Fibroblast of lung (primary cell): ENCODE results near the gene LRMDA.

Experiments
- EZH2 ChIP-seq: IDR thresholded peaks from 2 replicates; pipeline ENCODE4 v1.5.1; 2012; ENCODE audit warnings: low read length, control low read depth, mild to moderate bottlenecking; ENCODE audit errors: missing control alignments
- TF ChIP-seq, protein P1 (sequence below), 2 donors: IDR thresholded peaks in 1 of 2; conservative IDR thresholded peaks in 1 of 2; 1 replicate in 1 of 2; 2 replicates in 1 of 2; pipeline ENCODE4 v1.5.1; 2011 to 2012; ENCODE audit warnings: low read length in 2 of 2, control low read depth in 1 of 2, inconsistent platforms in 1 of 2, low read depth in 1 of 2, mild to moderate bottlenecking in 1 of 2

DNA sequence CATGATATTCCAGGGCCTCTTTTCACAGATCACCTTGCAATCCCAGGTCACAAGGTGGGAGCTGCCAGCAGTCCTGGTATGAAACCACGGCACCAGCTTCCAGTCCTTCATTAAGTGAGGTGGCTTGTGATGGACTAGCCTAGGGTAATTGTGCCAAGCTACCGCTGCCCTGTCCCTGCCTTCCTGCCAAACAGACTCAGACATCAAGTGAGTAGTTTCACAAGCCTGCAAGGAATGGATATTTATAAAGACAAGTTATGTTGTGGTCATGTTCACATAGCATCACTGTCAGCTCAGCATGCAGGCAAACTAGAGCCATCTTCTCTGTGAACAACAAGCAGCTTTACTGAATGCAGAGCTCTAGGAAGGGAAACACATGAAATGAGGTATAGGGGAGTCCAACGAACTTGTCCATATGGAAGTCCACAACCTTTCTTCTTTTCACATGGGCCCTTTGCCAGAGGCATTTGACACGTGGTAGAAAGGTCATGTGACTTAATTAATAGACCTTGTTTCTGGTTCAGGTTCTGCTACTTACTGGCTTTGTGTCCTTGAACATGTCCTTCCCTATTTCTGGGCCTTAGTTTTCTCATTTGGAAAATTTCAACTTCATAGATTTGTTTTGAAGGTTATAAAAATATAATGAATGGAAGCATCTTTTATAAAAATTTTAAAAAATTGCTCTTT, 1145.0 kb downstream of the LRMDA start:
- TF ChIP-seq, protein P1, sequence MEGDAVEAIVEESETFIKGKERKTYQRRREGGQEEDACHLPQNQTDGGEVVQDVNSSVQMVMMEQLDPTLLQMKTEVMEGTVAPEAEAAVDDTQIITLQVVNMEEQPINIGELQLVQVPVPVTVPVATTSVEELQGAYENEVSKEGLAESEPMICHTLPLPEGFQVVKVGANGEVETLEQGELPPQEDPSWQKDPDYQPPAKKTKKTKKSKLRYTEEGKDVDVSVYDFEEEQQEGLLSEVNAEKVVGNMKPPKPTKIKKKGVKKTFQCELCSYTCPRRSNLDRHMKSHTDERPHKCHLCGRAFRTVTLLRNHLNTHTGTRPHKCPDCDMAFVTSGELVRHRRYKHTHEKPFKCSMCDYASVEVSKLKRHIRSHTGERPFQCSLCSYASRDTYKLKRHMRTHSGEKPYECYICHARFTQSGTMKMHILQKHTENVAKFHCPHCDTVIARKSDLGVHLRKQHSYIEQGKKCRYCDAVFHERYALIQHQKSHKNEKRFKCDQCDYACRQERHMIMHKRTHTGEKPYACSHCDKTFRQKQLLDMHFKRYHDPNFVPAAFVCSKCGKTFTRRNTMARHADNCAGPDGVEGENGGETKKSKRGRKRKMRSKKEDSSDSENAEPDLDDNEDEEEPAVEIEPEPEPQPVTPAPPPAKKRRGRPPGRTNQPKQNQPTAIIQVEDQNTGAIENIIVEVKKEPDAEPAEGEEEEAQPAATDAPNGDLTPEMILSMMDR (conservative IDR thresholded peaks at IDR 0.05 in 1 of 2, IDR thresholded peaks at IDR 0.05 in 1 of 2; ENCODE audit: low read depth in 1 of 2, low read length in 2 of 2): no peak
- no peak for TF ChIP-seq EZH2
